ENCODE data around the gene CIRBP. TPM values are rescaled to one million over a fixed set of nuclear protein-coding genes. Genes with fewer than 3 reads are reported as not detected.

CIRBP gene
- total RNA-seq, 1 donor = 245 TPM

- TF ChIP-seq CTCF (IDR thresholded peaks at IDR 0.05; ENCODE audit: insufficient read depth, low read length) = peak; percentile 95
- peak; percentile 83 for DNase-seq (ENCODE audit: low read depth)
- H3K4me3 ChIP-seq (ENCODE audit: low read depth, low read length) = no peak overlapping the region
Measured at GRCh38 chr19:1279782-1280341, 10.7 kb downstream of the CIRBP start.

GRCh38 chr19:1280636-1281568 is 11.8 kb downstream of the CIRBP start:
- no peak for TF ChIP-seq CTCF (IDR thresholded peaks at IDR 0.05; ENCODE audit: insufficient read depth, low read length)
- no peak for DNase-seq (ENCODE audit: low read depth)
- no peak overlapping the region for H3K4me3 ChIP-seq (ENCODE audit: low read depth, low read length)

GRCh38 chr19:1281569-1282287 is 12.6 kb downstream of the CIRBP start:
- no peak for TF ChIP-seq CTCF (IDR thresholded peaks at IDR 0.05; ENCODE audit: insufficient read depth, low read length)
- no peak overlapping the region for H3K4me3 ChIP-seq (ENCODE audit: low read depth, low read length)
- DNase-seq (ENCODE audit: low read depth) = no peak

- no peak for TF ChIP-seq CTCF (IDR thresholded peaks at IDR 0.05; ENCODE audit: insufficient read depth, low read length)
- DNase-seq (ENCODE audit: low read depth) = no peak
- no peak overlapping the region for H3K4me3 ChIP-seq (ENCODE audit: low read depth, low read length)
Measured at GRCh38 chr19:1282588-1283206, 13.6 kb downstream of the CIRBP start.

- no peak for DNase-seq (ENCODE audit: low read depth)
- no peak for TF ChIP-seq CTCF (IDR thresholded peaks at IDR 0.05; ENCODE audit: insufficient read depth, low read length)
- H3K4me3 ChIP-seq (ENCODE audit: low read depth, low read length) = no peak overlapping the region
Measured at GRCh38 chr19:1283207-1283916, 14.2 kb downstream of the CIRBP start.

- no peak for TF ChIP-seq CTCF (IDR thresholded peaks at IDR 0.05; ENCODE audit: insufficient read depth, low read length)
- DNase-seq (ENCODE audit: low read depth) = no peak
- no peak overlapping the region for H3K4me3 ChIP-seq (ENCODE audit: low read depth, low read length)
Measured at GRCh38 chr19:1283917-1284292, 14.8 kb downstream of the CIRBP start.

All from fibroblast of the aortic adventitia (primary cell).